ENCODE results near the gene ANO4.

Gene ANO4

DNA sequence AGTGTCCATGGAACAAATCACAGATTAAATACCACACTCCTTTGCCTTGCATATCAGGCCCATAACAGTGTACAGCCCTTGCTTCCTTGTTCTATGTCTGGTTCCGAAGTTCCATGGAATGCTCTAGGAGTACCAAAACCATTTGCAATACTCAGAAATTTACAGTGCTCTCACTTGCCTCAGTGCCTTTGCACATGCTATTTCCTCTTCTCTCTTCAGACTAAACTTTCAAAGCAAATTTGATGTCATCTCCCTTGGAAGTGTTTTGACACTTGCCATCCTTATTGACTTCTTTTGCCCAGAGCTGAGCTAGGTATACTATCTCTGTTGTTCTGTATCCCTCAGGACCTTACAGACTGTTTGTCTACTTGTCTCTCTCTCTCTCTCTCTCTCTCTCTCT, 6.1 kb downstream of the ANO4 start:
- no peak overlapping the region for H3K4me3 ChIP-seq
- no peak overlapping the region for H3K27ac ChIP-seq

DNA sequence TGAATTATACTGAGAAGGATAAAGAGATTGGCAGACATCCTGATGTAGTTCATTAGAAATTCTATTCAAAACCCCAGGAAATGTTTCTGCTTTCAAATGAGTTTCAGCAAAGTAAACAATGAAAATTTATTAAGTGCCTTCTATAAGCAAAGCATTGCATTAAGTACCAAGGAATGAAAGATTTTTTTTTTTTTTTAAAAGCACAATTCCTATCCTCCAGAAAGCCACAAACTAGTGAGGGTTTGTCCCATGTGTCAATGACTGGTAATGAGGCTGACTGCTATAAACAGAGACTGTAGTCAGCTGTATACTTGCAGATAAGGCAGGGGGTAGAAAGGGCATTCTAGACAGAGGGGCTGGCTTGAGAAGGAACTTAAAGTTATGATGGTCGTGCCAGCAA, 6.7 kb downstream of the ANO4 start:
- Histone ChIP-seq H3K4me3 (no peak overlapping the region), H3K27ac (no peak overlapping the region)

DNA sequence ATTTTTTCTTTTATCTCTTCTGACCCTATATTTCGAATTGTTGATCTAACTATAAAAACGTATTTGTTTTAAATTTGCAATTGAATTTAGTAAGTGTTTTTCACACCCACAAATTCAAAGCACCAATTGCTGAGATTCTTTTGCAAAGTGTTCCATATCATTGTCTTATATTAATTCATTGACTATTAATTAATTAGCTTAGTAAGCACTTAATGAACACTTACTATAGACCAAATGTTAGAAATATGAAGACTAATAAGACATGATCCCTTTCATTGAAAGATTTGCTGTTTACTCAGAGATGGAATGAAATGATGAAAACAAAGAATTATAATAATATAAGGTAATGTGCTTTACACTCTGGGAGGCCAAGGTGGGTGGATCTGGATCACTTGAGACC, 14.2 kb downstream of the ANO4 start:
- Histone ChIP-seq H3K4me3 (no peak overlapping the region), H3K27ac (no peak overlapping the region)

GRCh38 chr12:100820314-100820713, 25.7 kb downstream of the ANO4 start:
- H3K4me3 ChIP-seq: no peak overlapping the region
- no peak overlapping the region for H3K27ac ChIP-seq

DNA sequence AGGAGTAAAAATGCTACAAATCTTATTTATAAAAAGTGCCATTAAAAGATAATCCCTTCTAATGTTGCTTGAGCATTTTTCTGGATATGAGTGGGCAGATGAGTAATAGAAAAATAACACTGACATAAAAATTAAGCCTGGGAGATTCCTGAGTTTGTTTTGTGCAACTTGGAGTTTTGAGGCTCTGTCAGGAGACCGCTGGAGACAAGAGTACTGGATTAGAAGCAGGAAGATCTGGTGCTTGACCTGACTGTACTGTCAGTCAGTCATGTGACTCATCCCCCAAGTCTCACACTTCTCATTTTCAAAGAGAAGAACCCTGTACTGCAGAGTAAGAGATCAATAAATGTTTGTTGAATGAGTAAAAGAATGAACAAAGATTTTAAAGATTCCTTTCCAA, 29.4 kb downstream of the ANO4 start:
- no peak overlapping the region for H3K4me3 ChIP-seq
- no peak overlapping the region for H3K27ac ChIP-seq

- no peak overlapping the region for H3K27ac ChIP-seq
- no peak overlapping the region for H3K4me3 ChIP-seq
Measured at GRCh38 chr12:100824476-100824875, 29.9 kb downstream of the ANO4 start.

DNA sequence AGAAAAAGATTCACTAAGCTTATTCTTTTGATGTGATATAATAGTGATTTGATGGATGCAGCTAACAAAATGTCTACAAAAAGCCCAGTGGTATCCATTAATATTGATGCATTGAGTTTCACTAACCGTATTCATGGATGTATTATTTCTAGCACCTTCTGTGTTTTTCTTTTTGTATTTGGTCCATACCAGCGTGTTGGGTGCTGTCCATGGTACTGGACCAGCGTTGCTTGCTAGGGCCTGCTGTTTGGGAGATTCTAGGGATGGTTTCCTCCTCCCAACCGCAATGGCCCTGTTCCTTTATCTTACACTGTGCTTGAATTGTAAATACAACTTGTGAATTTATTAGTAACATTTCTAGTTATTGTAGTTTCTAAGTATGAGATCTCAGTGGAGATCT, 31.7 kb downstream of the ANO4 start:
- Histone ChIP-seq H3K27ac (no peak overlapping the region), H3K4me3 (no peak overlapping the region)

- H3K4me3 ChIP-seq: no peak overlapping the region
- no peak overlapping the region for H3K27ac ChIP-seq
Measured at GRCh38 chr12:100827901-100828520, 33.4 kb downstream of the ANO4 start.

- no peak overlapping the region for H3K27ac ChIP-seq
- no peak overlapping the region for H3K4me3 ChIP-seq
Measured at GRCh38 chr12:100830003-100830795, 35.6 kb downstream of the ANO4 start.

- Histone ChIP-seq H3K4me3 (no peak overlapping the region), H3K27ac (no peak overlapping the region)
Measured at GRCh38 chr12:100833282-100833681, 38.7 kb downstream of the ANO4 start.

- H3K27ac ChIP-seq: no peak overlapping the region
Measured at GRCh38 chr12:100840748-100841147, 46.2 kb downstream of the ANO4 start.

GRCh38 chr12:100842156-100842555, 47.6 kb downstream of the ANO4 start:
- Histone ChIP-seq H3K27ac (no peak overlapping the region), H3K4me3 (no peak overlapping the region)

More at GRCh38 chr12:100840748-100841147, 46.2 kb downstream of the ANO4 start:
- no peak overlapping the region for H3K4me3 ChIP-seq

DNA sequence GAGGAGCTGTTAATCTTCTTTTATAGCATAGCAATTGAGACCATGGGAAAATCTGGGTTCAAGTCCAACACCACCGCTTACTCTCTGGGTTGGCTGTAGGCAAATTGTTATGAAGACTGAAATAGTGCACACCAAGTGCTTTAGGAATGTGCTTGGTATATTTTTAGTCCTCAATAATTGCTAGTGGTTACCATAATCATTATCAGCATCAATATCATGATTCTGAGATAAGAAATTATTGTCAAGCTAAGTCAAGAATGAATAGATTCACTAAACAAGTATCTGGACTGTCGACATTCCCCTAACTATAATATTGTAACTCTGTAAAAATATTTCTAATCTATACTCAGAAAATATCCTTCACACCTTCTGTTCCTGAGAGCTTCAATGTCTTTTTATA, 48.5 kb downstream of the ANO4 start:
- no peak overlapping the region for H3K27ac ChIP-seq
- no peak overlapping the region for H3K4me3 ChIP-seq

DNA sequence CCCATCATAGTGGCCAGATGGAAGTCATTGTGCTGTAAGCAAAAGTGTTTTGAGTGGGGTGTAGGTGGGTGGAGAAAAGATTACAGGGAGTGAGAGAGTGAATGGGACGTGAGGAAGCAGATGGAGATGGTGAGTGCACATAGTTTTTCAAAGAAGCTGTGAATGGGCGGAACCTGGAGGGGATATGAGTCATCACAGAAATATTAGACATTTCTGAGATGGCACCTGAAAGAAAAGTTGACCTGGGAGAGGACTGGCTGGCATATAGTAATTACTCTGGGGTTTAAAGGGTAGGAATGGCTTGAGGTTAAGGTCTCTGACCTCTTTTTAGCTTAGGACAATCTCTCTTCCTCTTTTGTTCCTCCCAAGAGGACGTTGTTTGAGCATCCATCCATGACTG, 50.5 kb downstream of the ANO4 start:
- H3K27ac ChIP-seq: no peak overlapping the region
- no peak overlapping the region for H3K4me3 ChIP-seq

GRCh38 chr12:100851637-100852036, 57.1 kb downstream of the ANO4 start:
- Histone ChIP-seq H3K27ac (no peak overlapping the region), H3K4me3 (no peak overlapping the region)

DNA sequence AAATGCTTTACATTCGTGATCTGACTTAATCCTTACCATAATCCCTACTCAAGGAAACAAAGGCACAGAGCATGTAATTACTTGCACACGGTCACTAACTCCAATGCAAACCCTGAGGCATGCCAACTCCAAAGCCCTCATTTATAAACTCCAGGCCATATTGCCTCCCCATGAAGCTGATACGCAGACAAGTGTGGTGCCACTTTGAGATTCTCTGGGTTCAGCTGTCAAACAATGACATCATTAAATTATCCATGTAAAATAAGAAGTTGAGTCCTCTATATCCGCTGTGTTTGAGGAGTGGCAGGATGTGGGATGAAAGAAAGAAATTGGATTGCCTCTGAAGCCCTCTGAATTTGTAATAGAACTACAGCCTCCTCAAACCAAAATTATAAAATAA, 62.8 kb downstream of the ANO4 start:
- no peak overlapping the region for H3K27ac ChIP-seq

DNA sequence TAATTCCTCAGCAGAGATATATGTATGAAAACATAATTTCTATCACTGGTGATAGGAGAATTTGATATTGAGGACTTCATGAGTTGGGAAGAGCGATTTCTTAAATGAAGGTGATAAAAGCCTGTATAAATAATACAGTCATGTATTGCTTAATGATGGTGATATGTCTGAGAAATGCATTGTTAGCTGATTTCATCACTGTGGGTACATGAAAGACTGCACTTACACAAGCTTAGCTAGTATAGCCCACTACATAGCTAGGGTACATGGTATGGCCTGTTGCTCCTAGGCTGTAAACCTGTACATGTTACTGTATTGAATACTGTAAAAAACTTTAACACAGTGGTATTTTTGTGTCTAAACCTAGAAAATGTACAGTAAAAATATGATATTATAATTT, 63.4 kb downstream of the ANO4 start:
- Histone ChIP-seq H3K27ac (no peak overlapping the region), H3K4me3 (no peak overlapping the region)

More for the DNA sequence above, 62.8 kb downstream of the ANO4 start:
- H3K4me3 ChIP-seq: no peak overlapping the region

GRCh38 chr12:100858656-100859055, 64.1 kb downstream of the ANO4 start:
- no peak overlapping the region for H3K4me3 ChIP-seq
- no peak overlapping the region for H3K27ac ChIP-seq

- no peak overlapping the region for H3K27ac ChIP-seq
- H3K4me3 ChIP-seq: no peak overlapping the region
Measured at GRCh38 chr12:100859063-100859627, 64.6 kb downstream of the ANO4 start.

- Histone ChIP-seq H3K27ac (no peak overlapping the region), H3K4me3 (no peak overlapping the region)
Measured at GRCh38 chr12:100860611-100861010, 66.0 kb downstream of the ANO4 start.

GRCh38 chr12:100862676-100863075, 68.1 kb downstream of the ANO4 start:
- Histone ChIP-seq H3K27ac (no peak overlapping the region), H3K4me3 (no peak overlapping the region)
